ENCODE measurements around the gene C6orf58.

DNA sequence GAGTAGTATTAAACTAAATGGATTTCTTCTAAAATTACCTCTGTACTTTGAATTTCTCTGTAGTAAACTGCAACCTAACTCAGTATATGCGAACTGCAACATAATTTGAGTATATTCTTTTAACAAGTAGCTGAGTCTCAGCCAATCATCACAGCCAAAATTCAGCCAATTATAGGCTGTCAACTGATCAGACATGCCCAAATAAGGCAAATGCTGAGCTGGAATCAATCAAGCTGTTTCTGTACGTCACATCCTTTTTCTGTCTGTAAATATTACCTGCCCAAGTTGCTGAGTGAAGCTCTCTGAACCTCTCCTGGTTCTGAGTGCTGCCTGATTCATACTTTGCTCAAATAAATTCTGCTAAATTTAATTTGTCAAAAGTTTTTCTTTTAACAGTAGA is 9.5 kb upstream of the C6orf58 start:
- TF ChIP-seq POLR2AphosphoS5 (IDR thresholded peaks at IDR 0.05) (no peak), POLR2A (IDR thresholded peaks at IDR 0.05; ENCODE audit: low read depth) (no peak), EP300 (IDR thresholded peaks at IDR 0.05) (no peak)
- TF ChIP-seq, protein P1, sequence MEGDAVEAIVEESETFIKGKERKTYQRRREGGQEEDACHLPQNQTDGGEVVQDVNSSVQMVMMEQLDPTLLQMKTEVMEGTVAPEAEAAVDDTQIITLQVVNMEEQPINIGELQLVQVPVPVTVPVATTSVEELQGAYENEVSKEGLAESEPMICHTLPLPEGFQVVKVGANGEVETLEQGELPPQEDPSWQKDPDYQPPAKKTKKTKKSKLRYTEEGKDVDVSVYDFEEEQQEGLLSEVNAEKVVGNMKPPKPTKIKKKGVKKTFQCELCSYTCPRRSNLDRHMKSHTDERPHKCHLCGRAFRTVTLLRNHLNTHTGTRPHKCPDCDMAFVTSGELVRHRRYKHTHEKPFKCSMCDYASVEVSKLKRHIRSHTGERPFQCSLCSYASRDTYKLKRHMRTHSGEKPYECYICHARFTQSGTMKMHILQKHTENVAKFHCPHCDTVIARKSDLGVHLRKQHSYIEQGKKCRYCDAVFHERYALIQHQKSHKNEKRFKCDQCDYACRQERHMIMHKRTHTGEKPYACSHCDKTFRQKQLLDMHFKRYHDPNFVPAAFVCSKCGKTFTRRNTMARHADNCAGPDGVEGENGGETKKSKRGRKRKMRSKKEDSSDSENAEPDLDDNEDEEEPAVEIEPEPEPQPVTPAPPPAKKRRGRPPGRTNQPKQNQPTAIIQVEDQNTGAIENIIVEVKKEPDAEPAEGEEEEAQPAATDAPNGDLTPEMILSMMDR (IDR thresholded peaks at IDR 0.05) = no peak

Data from esophagus muscularis mucosa (tissue), 4 donors.